Activated CD8-positive, alpha-beta T cell treated with anti-CD3 and anti-CD28 coated beads for 36 hours (primary cell): ENCODE results near the gene IFT27. TPM values are rescaled to one million over a fixed set of nuclear protein-coding genes. Genes with fewer than 3 reads are reported as not detected.

Experiments
- ATAC-seq: fragments of 200-7000 bp; cut with Tn5 transposase; one replicate; pipeline ENCODE4 v1.10.0; 2021; ENCODE audit warnings: mild to moderate bottlenecking, moderate library complexity
- CTCF ChIA-PET: fragments of 350-600 bp; sonication (Branson Sonifier 250); formaldehyde crosslinking; loops from one replicate; lab custom pipeline; 2021; ENCODE audit warnings: antibody characterized with exemption; lab: Charles Lee
- POLR2A ChIA-PET: fragments of 350-600 bp; sonication (Branson Sonifier 250); formaldehyde crosslinking; loops from one replicate; lab custom pipeline; 2021; ENCODE audit warnings: antibody characterized with exemption; lab: Charles Lee
- DNase-seq: peaks from one replicate; pipeline ENCODE4 v3.0.0-alpha.2; 2020
- H3K27ac Mint-ChIP-seq: one replicate; pipeline ENCODE4 v1.8.0; 2021; ENCODE audit warnings: mild to moderate bottlenecking, mixed read lengths
- H3K27me3 Mint-ChIP-seq: one replicate; pipeline ENCODE4 v1.8.0; 2021; ENCODE audit warnings: mixed read lengths
- H3K36me3 Mint-ChIP-seq: one replicate; pipeline ENCODE4 v1.8.0; 2021; ENCODE audit warnings: low read depth, mixed read lengths
- H3K4me1 Mint-ChIP-seq: one replicate; pipeline ENCODE4 v1.8.0; 2021; ENCODE audit warnings: low read depth, mixed read lengths
- H3K4me3 Mint-ChIP-seq: one replicate; pipeline ENCODE4 v1.8.0; 2021; ENCODE audit warnings: mild to moderate bottlenecking, moderate library complexity, mixed read lengths
- H3K9me3 Mint-ChIP-seq: one replicate; pipeline ENCODE4 v1.8.0; 2021; ENCODE audit warnings: mixed read lengths
- intact Hi-C: fragments of 100-400 bp; cut with micrococcal nuclease; formaldehyde crosslinking; loops from one replicate; pipeline ENCODE4 v1.10.0; 2022
- total RNA-seq, 2 experiments: library from RNA; stranded (reverse); gene quantifications; one replicate each; pipeline ENCODE4 v1.2.3, GENCODE V29; 2021
- TF ChIP-seq, protein P1 (sequence below): fragments of 200-600 bp; IDR thresholded peaks from one replicate; pipeline ENCODE4 v1.8.0; 2022; ENCODE audit warnings: antibody characterized with exemption, mild to moderate bottlenecking

Gene IFT27, protein sequence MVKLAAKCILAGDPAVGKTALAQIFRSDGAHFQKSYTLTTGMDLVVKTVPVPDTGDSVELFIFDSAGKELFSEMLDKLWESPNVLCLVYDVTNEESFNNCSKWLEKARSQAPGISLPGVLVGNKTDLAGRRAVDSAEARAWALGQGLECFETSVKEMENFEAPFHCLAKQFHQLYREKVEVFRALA
- total RNA-seq, result 10 to 100 TPM; 20.0 to 21.9 TPM

GRCh38 chr22:36775964-36776669, at the start of gene IFT27:
Gene IFT27 (minus strand): TSS chr22:36776119. CDS start chr22:36775707, 412 bp downstream.
- intact Hi-C loops, result no loop called here
- Mint-ChIP-seq H3K4me3 (peak within 1 kb of the TSS; percentile 79), H3K4me1 (peaks cover 32% of the 10 kb centered on the region), H3K9me3 (no peaks in the 10 kb centered on the region), H3K27ac (peak within 1 kb of the TSS; percentile 94), H3K36me3 (peaks cover 2% of the 10 kb centered on the region), H3K27me3 (no peaks in the 10 kb centered on the region)
- DNase-seq, result peak; percentile 100
- TF ChIP-seq, protein P1, sequence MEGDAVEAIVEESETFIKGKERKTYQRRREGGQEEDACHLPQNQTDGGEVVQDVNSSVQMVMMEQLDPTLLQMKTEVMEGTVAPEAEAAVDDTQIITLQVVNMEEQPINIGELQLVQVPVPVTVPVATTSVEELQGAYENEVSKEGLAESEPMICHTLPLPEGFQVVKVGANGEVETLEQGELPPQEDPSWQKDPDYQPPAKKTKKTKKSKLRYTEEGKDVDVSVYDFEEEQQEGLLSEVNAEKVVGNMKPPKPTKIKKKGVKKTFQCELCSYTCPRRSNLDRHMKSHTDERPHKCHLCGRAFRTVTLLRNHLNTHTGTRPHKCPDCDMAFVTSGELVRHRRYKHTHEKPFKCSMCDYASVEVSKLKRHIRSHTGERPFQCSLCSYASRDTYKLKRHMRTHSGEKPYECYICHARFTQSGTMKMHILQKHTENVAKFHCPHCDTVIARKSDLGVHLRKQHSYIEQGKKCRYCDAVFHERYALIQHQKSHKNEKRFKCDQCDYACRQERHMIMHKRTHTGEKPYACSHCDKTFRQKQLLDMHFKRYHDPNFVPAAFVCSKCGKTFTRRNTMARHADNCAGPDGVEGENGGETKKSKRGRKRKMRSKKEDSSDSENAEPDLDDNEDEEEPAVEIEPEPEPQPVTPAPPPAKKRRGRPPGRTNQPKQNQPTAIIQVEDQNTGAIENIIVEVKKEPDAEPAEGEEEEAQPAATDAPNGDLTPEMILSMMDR, result no peak
- CTCF ChIA-PET, result interaction anchor here (0.7 to 10.4 kb wide), 11 partner anchors 9 to 466 kb away, joined by 3 to 129 read pairs (median 4); partner anchors contain the start of genes MPST, NCF4 and TST
- peak; percentile 93 for ATAC-seq
- POLR2A ChIA-PET, result interaction anchor here (0.6 to 1.6 kb wide), 9 partner anchors 11 to 247 kb away, joined by 3 to 8 read pairs (median 4); partner anchors contain the start of genes EIF3D, MPST and TST

GRCh38 chr22:36824655-36825054, 48.7 kb upstream of the IFT27 start:
- Mint-ChIP-seq H3K4me3 (no peak overlapping the region), H3K36me3 (no peaks in the 10 kb centered on the region), H3K27me3 (peaks cover 11% of the 10 kb centered on the region), H3K4me1 (no peaks in the 10 kb centered on the region), H3K9me3 (no peaks in the 10 kb centered on the region), H3K27ac (no peak overlapping the region)
- DNase-seq (no peak), ATAC-seq (no peak)
- intact Hi-C loops, result no loop called here
- ChIA-PET CTCF (no interaction called here), POLR2A (no interaction called here)
- TF ChIP-seq, protein P1, result no peak

GRCh38 chr22:36823186-36823839, 47.4 kb upstream of the IFT27 start:
- ChIA-PET POLR2A (no interaction called here), CTCF (interaction anchor here (1.8 kb wide), 1 partner anchor 30 kb away, joined by 4 read pairs; no protein-coding TSS in a partner anchor)
- peaks cover 16% of the 10 kb centered on the region for H3K27me3 Mint-ChIP-seq
- no peak for ATAC-seq
- TF ChIP-seq, protein P1, result no peak
- H3K4me1 Mint-ChIP-seq, result no peaks in the 10 kb centered on the region
- no peak for DNase-seq
- intact Hi-C loops, result no loop called here
- no peak overlapping the region for H3K4me3 Mint-ChIP-seq
- H3K27ac Mint-ChIP-seq, result no peak overlapping the region
- H3K36me3 Mint-ChIP-seq, result no peaks in the 10 kb centered on the region
- H3K9me3 Mint-ChIP-seq, result no peaks in the 10 kb centered on the region

- H3K27me3 Mint-ChIP-seq, result peaks cover 23% of the 10 kb centered on the region
- no peak overlapping the region for H3K4me3 Mint-ChIP-seq
- no peak for ATAC-seq
- intact Hi-C loops, result no loop called here
- no peak overlapping the region for H3K27ac Mint-ChIP-seq
- TF ChIP-seq, protein P1, result no peak
- CTCF ChIA-PET, result interaction anchor here (1.8 kb wide), 1 partner anchor 31 kb away, joined by 4 read pairs; no protein-coding TSS in a partner anchor
- no peak for DNase-seq
- no peaks in the 10 kb centered on the region for H3K9me3 Mint-ChIP-seq
- no peaks in the 10 kb centered on the region for H3K36me3 Mint-ChIP-seq
- POLR2A ChIA-PET, result no interaction called here
- no peaks in the 10 kb centered on the region for H3K4me1 Mint-ChIP-seq
Measured at GRCh38 chr22:36822581-36822980, 46.7 kb upstream of the IFT27 start.
